HCT116 (cell line): Measurements from ENCODE around the gene AGPAT3. TPM values are rescaled to one million over a fixed set of nuclear protein-coding genes. Genes with fewer than 3 reads are reported as not detected.

Source experiments
- ATAC-seq: fragments of 200-7000 bp; cut with Tn5 transposase; 2 replicates; pipeline ENCODE4 v1.9.1; 2020; ENCODE audit warnings: mild to moderate bottlenecking, moderate library complexity
- BruUV-seq: library from RNA; stranded (reverse); fragments of 400-500 nt; replicated peaks from 2 replicates; lab custom pipeline; 2021; lab: Mats Ljungman, UMichigan
- CTCF ChIA-PET: fragments of 300-600 bp; sonication (Branson Sonifier 250); formaldehyde crosslinking; loops from one replicate; lab custom pipeline; 2021; ENCODE audit warnings: antibody characterized with exemption; lab: Charles Lee
- POLR2A ChIA-PET: fragments of 300-600, 350-600 bp; sonication (Branson Sonifier 250); formaldehyde crosslinking; loops from one replicate; lab custom pipeline; 2021; ENCODE audit warnings: antibody characterized with exemption; lab: Charles Lee
- RAD21 ChIA-PET, 2 experiments: fragments of 300-600 bp; sonication (Branson Sonifier 250); formaldehyde crosslinking; loops; one replicate each; lab custom pipeline; 2023; ENCODE audit warnings: low total read pairs in 2 of 2; ENCODE audit not compliant: uncharacterized antibody in 2 of 2, unreplicated experiment in 2 of 2, low non-redundant PET in 1 of 2; lab: Charles Lee
- DNase-seq: peaks from one replicate; pipeline ENCODE4 v3.0.0-alpha.2; 2010; ENCODE audit warnings: low read depth, low spot score
- H2AFZ ChIP-seq: fragments of 200-600 bp; shearing (Covaris generic), sonication (generic); 2 replicates; pipeline ENCODE4 v1.6.1; 2017; ENCODE audit warnings: low read depth, mixed run types, mixed read lengths, antibody characterized with exemption, low read length; ENCODE audit not compliant: poor library complexity, severe bottlenecking
- H3K27ac ChIP-seq: 2 replicates; pipeline ENCODE4 v1.5.1; 2012; ENCODE audit warnings: low read depth, low read length
- H3K27me3 ChIP-seq: fragments of 200-600 bp; sonication (generic); 2 replicates; pipeline ENCODE4 v1.6.1; 2016; ENCODE audit warnings: mixed run types, low read length, mixed read lengths; ENCODE audit not compliant: insufficient read depth
- H3K36me3 ChIP-seq, 2 experiments: fragments of 200-500 bp in 1 of 2; fragments of 200-600 bp in 1 of 2; sonication (Bioruptor generic) in 1 of 2; sonication (generic) in 1 of 2; 2 replicates each; pipeline versions ENCODE4 v1.5.1 to v1.6.1; 2014 to 2016; ENCODE audit warnings: low read length in 2 of 2, inconsistent platforms in 1 of 2, mixed read lengths in 1 of 2, mixed run types in 1 of 2; ENCODE audit not compliant: insufficient read depth in 2 of 2, control insufficient read depth in 1 of 2
- H3K4me1 ChIP-seq, 2 experiments: fragments of 200-600 bp in 1 of 2; sonication (generic) in 1 of 2; 2 replicates each; pipeline versions ENCODE4 v1.5.1 to v1.6.1; 2012 to 2017; ENCODE audit warnings: low read length in 2 of 2, inconsistent platforms in 1 of 2, mild to moderate bottlenecking in 1 of 2, mixed read lengths in 1 of 2, mixed run types in 1 of 2, moderate library complexity in 1 of 2; ENCODE audit not compliant: insufficient read depth in 2 of 2, control insufficient read depth in 1 of 2
- H3K4me2 ChIP-seq: fragments of 200-600 bp; sonication (generic); 2 replicates; pipeline ENCODE4 v1.6.1; 2017; ENCODE audit warnings: mixed run types, low read length, mixed read lengths
- H3K4me3 ChIP-seq, 2 experiments: fragments of 200-600 bp in 1 of 2; sonication (generic) in 1 of 2; replicated peaks in 1 of 2; 2 replicates each; pipeline ENCODE4 v1.5.1; 2011 to 2016; ENCODE audit warnings: low read length in 2 of 2, control low read depth in 1 of 2, low read depth in 1 of 2, mild to moderate bottlenecking in 1 of 2, mixed read lengths in 1 of 2, mixed run types in 1 of 2
- H3K79me2 ChIP-seq: fragments of 200-600 bp; sonication (generic); 2 replicates; pipeline ENCODE4 v1.6.1; 2017; ENCODE audit warnings: mild to moderate bottlenecking, mixed run types, low read length, moderate library complexity, mixed read lengths; ENCODE audit not compliant: insufficient read depth
- H3K9ac ChIP-seq: fragments of 200-600 bp; sonication (generic); 2 replicates; pipeline ENCODE4 v1.6.1; 2016; ENCODE audit warnings: low read length, mixed read lengths
- H3K9me2 ChIP-seq: fragments of 200-600 bp; sonication (generic), shearing (Covaris generic); 2 replicates; pipeline ENCODE4 v1.6.1; 2017; ENCODE audit warnings: mixed run types, mild to moderate bottlenecking, moderate library complexity; ENCODE audit not compliant: insufficient read depth
- H3K9me3 ChIP-seq, 2 experiments: fragments of 200-500 bp in 1 of 2; fragments of 200-600 bp in 1 of 2; sonication (Bioruptor generic) in 1 of 2; sonication (generic) in 1 of 2; 2 replicates each; pipeline ENCODE4 v1.6.1; 2014 to 2017; ENCODE audit warnings: low read length in 2 of 2, mixed read lengths in 2 of 2, inconsistent platforms in 1 of 2, low read depth in 1 of 2, mild to moderate bottlenecking in 1 of 2, mixed run types in 1 of 2, moderate library complexity in 1 of 2; ENCODE audit not compliant: control insufficient read depth in 1 of 2, insufficient read depth in 1 of 2
- H4K20me1 ChIP-seq: fragments of 200-600 bp; sonication (generic), shearing (Covaris generic); 2 replicates; pipeline ENCODE4 v1.6.1; 2017; ENCODE audit warnings: mixed run types, mild to moderate bottlenecking, moderate library complexity; ENCODE audit not compliant: insufficient read depth
- ATF3 ChIP-seq: IDR thresholded peaks from 2 replicates; pipeline ENCODE4 v1.6.1; 2012
- CTCF ChIP-seq, 3 experiments: fragments of 200-600 bp in 1 of 3; sonication (generic) in 1 of 3; IDR thresholded peaks in 2 of 3; conservative IDR thresholded peaks in 1 of 3; 2 replicates each; pipeline ENCODE4 v1.5.1; 2012 to 2017; ENCODE audit warnings: low read depth in 2 of 3, low read length in 2 of 3, antibody characterized with exemption in 1 of 3, borderline replicate concordance in 1 of 3, control low read depth in 1 of 3, mild to moderate bottlenecking in 1 of 3, mixed read lengths in 1 of 3, mixed run types in 1 of 3, moderate library complexity in 1 of 3; ENCODE audit not compliant: insufficient read depth in 1 of 3
- EZH2phosphoT487 ChIP-seq: fragments of 200-600 bp; IDR thresholded peaks from 2 replicates; pipeline ENCODE4 v1.6.1; 2018; ENCODE audit warnings: antibody characterized with exemption, borderline replicate concordance
- JUND ChIP-seq: IDR thresholded peaks from 2 replicates; pipeline ENCODE4 v1.6.1; 2012
- MAX ChIP-seq: IDR thresholded peaks from 2 replicates; pipeline ENCODE4 v1.6.1; 2012
- POLR2A ChIP-seq: IDR thresholded peaks from 2 replicates; pipeline ENCODE4 v1.7.0; 2011; ENCODE audit warnings: borderline replicate concordance; ENCODE audit not compliant: insufficient read depth, insufficient read length; ENCODE audit errors: extremely low read depth
- POLR2AphosphoS5 ChIP-seq: IDR thresholded peaks from 2 replicates; pipeline ENCODE4 v1.6.1; 2011; ENCODE audit warnings: mild to moderate bottlenecking, low read depth, low read length, moderate library complexity
- RAD21 ChIP-seq: IDR thresholded peaks from 2 replicates; pipeline ENCODE4 v1.6.1; 2012; ENCODE audit warnings: low read depth, mild to moderate bottlenecking
- SP1 ChIP-seq: IDR thresholded peaks from 2 replicates; pipeline ENCODE4 v1.6.1; 2012; ENCODE audit warnings: low read depth
- TCF7L2 ChIP-seq: IDR thresholded peaks from 2 replicates; pipeline ENCODE4 v1.7.0; 2011; ENCODE audit warnings: borderline replicate concordance, inconsistent platforms; ENCODE audit not compliant: insufficient read depth, insufficient read length; ENCODE audit errors: extremely low read depth
- YY1 ChIP-seq: IDR thresholded peaks from 2 replicates; pipeline ENCODE4 v1.6.1; 2011; ENCODE audit warnings: low read length, low read depth, moderate library complexity, mild to moderate bottlenecking; ENCODE audit not compliant: insufficient replicate concordance; ENCODE audit errors: extremely low read depth
- ZNF274 ChIP-seq: fragments of 200-500 bp; sonication (Bioruptor generic); IDR thresholded peaks from 2 replicates; pipeline ENCODE4 v1.6.1; 2014; ENCODE audit warnings: mild to moderate bottlenecking, low read depth, low read length, inconsistent platforms
- intact Hi-C: fragments of 100-400 bp; cut with micrococcal nuclease; formaldehyde crosslinking; loops from 2 replicates; pipeline ENCODE4 v1.10.0; 2022
- total RNA-seq: library from RNA; stranded (reverse); gene quantifications from one replicate; pipeline ENCODE4 v1.2.1, GENCODE V29; 2021; ENCODE audit not compliant: unreplicated experiment

Gene AGPAT3
- total RNA-seq, 1 experiment from 2014 or later: 54.1 TPM

- H3K4me1 ChIP-seq: peaks cover 46 to 66% of the 10 kb centered on the region in 2 experiments
- intact Hi-C loops: no loop called here
- ATAC-seq (peak; percentile 80), DNase-seq (peak; percentile 81)
- RAD21 ChIA-PET: interaction anchor here (0.6 to 1.2 kb wide), 3 partner anchors 35 to 38 kb away, joined by 3 to 5 read pairs (median 3); no protein-coding TSS in a partner anchor
- no peaks in the 10 kb centered on the region for H3K9me3 ChIP-seq
- no peaks in the 10 kb centered on the region for H3K9me2 ChIP-seq
- peak overlapping the region; percentile 70 for H3K4me2 ChIP-seq
- no peaks in the 10 kb centered on the region for H3K36me3 ChIP-seq
- POLR2A ChIA-PET: interaction anchor here (0.9 to 1.7 kb wide), 2 partner anchors 16 to 152 kb away, joined by 5 read pairs; no protein-coding TSS in a partner anchor
- BruUV-seq: no TSS peak
- H3K4me3 ChIP-seq: peak overlapping the region in 1 of 2 experiments; percentile 8; a peak in 1 of 4 replicates
- no peak overlapping the region for H3K9ac ChIP-seq
- no peaks in the 10 kb centered on the region for H3K27me3 ChIP-seq
- TF ChIP-seq YY1 (no peak), RAD21 (no peak), JUND (no peak), POLR2AphosphoS5 (peak; percentile 48), TCF7L2 (peak; percentile 97), POLR2A (no peak)
- TF ChIP-seq, all 23 proteins: peak for 2
- H4K20me1 ChIP-seq: 0 out of 2 replicates have a peak, but pooled peaks cover 3% of the 10 kb centered on the region
- H2AFZ ChIP-seq: no peak overlapping the region
- CTCF ChIA-PET: interaction anchor here (0.8 kb wide), 1 partner anchor 58 kb away, joined by 3 read pairs; no protein-coding TSS in a partner anchor
- H3K27ac ChIP-seq: peak overlapping the region; percentile 45
- peaks cover 16% of the 10 kb centered on the region for H3K79me2 ChIP-seq
These were observed 15.3 kb downstream of the AGPAT3 start for GRCh38 chr21:43880111-43880985.

GRCh38 chr21:43881283-43881682 lies 16.3 kb downstream of the AGPAT3 start:
- BruUV-seq: no TSS peak
- RAD21 ChIA-PET: no interaction called here

More at GRCh38 chr21:43881283-43881682, 16.3 kb downstream of the AGPAT3 start:
- no peaks in the 10 kb centered on the region for H3K27me3 ChIP-seq
- no peaks in the 10 kb centered on the region for H3K9me3 ChIP-seq
- 0 out of 2 replicates have a peak, but pooled peaks cover 3% of the 10 kb centered on the region for H4K20me1 ChIP-seq
- CTCF ChIA-PET: no interaction called here
- H3K36me3 ChIP-seq: no peaks in the 10 kb centered on the region
- H3K9me2 ChIP-seq: no peaks in the 10 kb centered on the region
- no peak overlapping the region for H3K27ac ChIP-seq
- no peak overlapping the region for H3K4me2 ChIP-seq
- ATAC-seq (no peak), DNase-seq (no peak)
- H3K4me1 ChIP-seq: peaks cover 46 to 66% of the 10 kb centered on the region in 2 experiments
- no peak overlapping the region for H3K4me3 ChIP-seq
- H3K79me2 ChIP-seq: peaks cover 16% of the 10 kb centered on the region; the same call in 1 of the 2 replicates
- H2AFZ ChIP-seq: no peak overlapping the region
- POLR2A ChIA-PET: no interaction called here
- TF ChIP-seq CTCF (IDR thresholded peaks at IDR 0.05 in 2 of 3, conservative IDR thresholded peaks at IDR 0.05 in 1 of 3; ENCODE audit: borderline replicate concordance in 1 of 3, insufficient read depth in 1 of 3, low read depth in 2 of 3, low read length in 2 of 3) (no peak), ATF3 (no peak), MAX (no peak), SP1 (no peak), ZNF274 (no peak), EZH2phosphoT487 (no peak), POLR2AphosphoS5 (no peak)
- no peak overlapping the region for H3K9ac ChIP-seq
- intact Hi-C loops: no loop called here
